NCI-H2081 treated with DMSO at 0.1 percent for 48 hours (cell line): ENCODE results near the gene DMRT1.

Experiments used
- DNase-seq: peaks from one replicate; lab custom pipeline; 2025; lab: John Stamatoyannopoulos, UW

DMRT1 gene

GRCh38 chr9:922731-923130, 81.2 kb downstream of the DMRT1 start:
- no peak for DNase-seq

- DNase-seq: no peak
Measured at GRCh38 chr9:926976-927375, 85.5 kb downstream of the DMRT1 start.

- DNase-seq: no peak
Measured at GRCh38 chr9:928363-929042, 87.0 kb downstream of the DMRT1 start.

- DNase-seq: no peak
Measured at GRCh38 chr9:929719-930118, 88.2 kb downstream of the DMRT1 start.

- DNase-seq: no peak
Measured at GRCh38 chr9:933356-933755, 91.9 kb downstream of the DMRT1 start.

GRCh38 chr9:935348-935965, 94.0 kb downstream of the DMRT1 start:
- peak; percentile 31 for DNase-seq

GRCh38 chr9:942805-943580, 101.5 kb downstream of the DMRT1 start:
- DNase-seq: no peak

- no peak for DNase-seq
Measured at GRCh38 chr9:947985-948384, 106.5 kb downstream of the DMRT1 start.

GRCh38 chr9:948497-948896, 107.0 kb downstream of the DMRT1 start:
- DNase-seq: no peak

- no peak for DNase-seq
Measured at GRCh38 chr9:950139-950538, 108.6 kb downstream of the DMRT1 start.

- no peak for DNase-seq
Measured at GRCh38 chr9:952546-952945, 111.0 kb downstream of the DMRT1 start.

- no peak for DNase-seq
Measured at GRCh38 chr9:959105-959504, 117.6 kb downstream of the DMRT1 start.

GRCh38 chr9:959914-960313, 118.4 kb downstream of the DMRT1 start:
- no peak for DNase-seq

GRCh38 chr9:962023-962422, 120.5 kb downstream of the DMRT1 start:
- no peak for DNase-seq

GRCh38 chr9:965497-965896, 124.0 kb downstream of the DMRT1 start:
- no peak for DNase-seq

- no peak for DNase-seq
Measured at GRCh38 chr9:966870-967269, 125.4 kb downstream of the DMRT1 start.

GRCh38 chr9:967436-967835, 125.9 kb downstream of the DMRT1 start:
- DNase-seq: no peak

GRCh38 chr9:967903-968641, 126.6 kb downstream of the DMRT1 start:
- DNase-seq: no peak

- DNase-seq: no peak
Measured at GRCh38 chr9:969310-970150, 128.0 kb downstream of the DMRT1 start.

GRCh38 chr9:970151-970996, 128.9 kb downstream of the DMRT1 start:
- DNase-seq: no peak
